K562 (cell line): ENCODE measurements around the gene FOSL1. TPM values are rescaled to one million over a fixed set of nuclear protein-coding genes. Genes with fewer than 3 reads are reported as not detected.

Experiments used
- BRF2 ChIP-seq: IDR thresholded peaks from 3 replicates; pipeline ENCODE4 v1.6.1; 2011; ENCODE audit warnings: borderline replicate concordance, mild to moderate bottlenecking; ENCODE audit not compliant: insufficient read length, insufficient read depth
- CHD7 ChIP-seq: fragments of 200-600 bp; sonication (generic); IDR thresholded peaks from one replicate; pipeline ENCODE4 v1.6.1; 2012; ENCODE audit warnings: mild to moderate bottlenecking, low read depth, low read length, inconsistent platforms
- CREB1 ChIP-seq, 2 experiments: sonication (generic) in 1 of 2; formaldehyde crosslinking in 1 of 2; IDR thresholded peaks; 2 replicates each; pipeline versions ENCODE4 v1.6.1 to v1.8.0; 2012 to 2022; ENCODE audit warnings: inconsistent platforms in 1 of 2, mild to moderate bottlenecking in 1 of 2, missing genetic modification reagents in 1 of 2, moderate library complexity in 1 of 2
- E2F1 ChIP-seq: sonication (generic); formaldehyde crosslinking; IDR thresholded peaks from 2 replicates; pipeline ENCODE4 v1.8.1; 2023; ENCODE audit warnings: mild to moderate bottlenecking, missing genetic modification reagents, moderate library complexity
- ELF2 ChIP-seq: fragments of 250-450 bp; sonication (Bioruptor Pico); IDR thresholded peaks from 2 replicates; pipeline ENCODE4 v1.5.0; 2021; ENCODE audit warnings: mild to moderate bottlenecking
- ETV5 ChIP-seq: sonication (generic); formaldehyde crosslinking; IDR thresholded peaks from 2 replicates; pipeline ENCODE4 v1.4.0; 2020; ENCODE audit warnings: low read depth, mild to moderate bottlenecking, missing genetic modification reagents
- MEIS2 ChIP-seq: fragments of 450-650 bp; IDR thresholded peaks from 2 replicates; pipeline ENCODE4 v1.6.1; 2014; ENCODE audit warnings: mild to moderate bottlenecking; ENCODE audit not compliant: partially characterized antibody
- MXI1 ChIP-seq: IDR thresholded peaks from 2 replicates; pipeline ENCODE4 v1.6.1; 2011; ENCODE audit warnings: low read depth, mild to moderate bottlenecking, improper control_type of control experiment, low read length
- RHOXF2B ChIP-seq: fragments of 250-450 bp; sonication (Bioruptor Pico); conservative IDR thresholded peaks from 2 replicates; pipeline ENCODE4 v1.5.1; 2021
- SLC30A9 ChIP-seq: fragments of 250-450 bp; sonication (Bioruptor Pico); IDR thresholded peaks from 2 replicates; pipeline ENCODE4 v1.8.0; 2022; ENCODE audit warnings: mild to moderate bottlenecking, moderate library complexity
- TFAM ChIP-seq: fragments of 250-450 bp; sonication (Bioruptor Pico); conservative IDR thresholded peaks from 2 replicates; pipeline ENCODE4 v1.5.0; 2021; ENCODE audit warnings: mild to moderate bottlenecking, moderate library complexity
- TFAP4 ChIP-seq: sonication (generic); formaldehyde crosslinking; IDR thresholded peaks from 2 replicates; pipeline ENCODE4 v1.8.0; 2022; ENCODE audit warnings: missing genetic modification reagents, mild to moderate bottlenecking, moderate library complexity, borderline replicate concordance
- polyA plus RNA-seq, 8 experiments: library from polyadenylated mRNA; depleted of rRNA in 4 of 8; stranded (reverse) in 5 of 8; unstranded in 3 of 8; fragments of >200 nt; fragmentation: Nextera tagmentation in 2 of 8; fragmentation: Illumina TruSeq in 1 of 8; extraction: Ambion mirVana in 2 of 8; extraction: Trizol in 1 of 8; gene quantifications; 2 replicates each; pipeline versions ENCODE4 v1.2.1 to v1.2.3, GENCODE V29; 2011 to 2014; ENCODE audit warnings: inconsistent platforms in 1 of 8, missing spikeins in 1 of 8
- total RNA-seq, 7 experiments: library from RNA; depleted of rRNA in 6 of 7; stranded (reverse); fragments of >200 nt in 6 of 7; fragmentation: Illumina TruSeq in 2 of 7; extraction: Trizol in 2 of 7; gene quantifications; 2 replicates each; pipeline versions ENCODE4 v1.2.1 to v1.2.3, GENCODE V29; 2011 to 2021; ENCODE audit warnings: low replicate concordance in 1 of 7

Gene FOSL1
- total and polyA plus RNA-seq, 9 of the 15 experiments (the other 6 are each of a cell fraction or from before 2014, with no cell fraction given): 3.5 to 39.6 (median 10.0) TPM

- no peak for TF ChIP-seq CHD7
- TF ChIP-seq MXI1: no peak
- TF ChIP-seq TFAP4 (CRISPR knock-in tag): 0 out of 2 replicates have a peak, but pooled peaks have one; percentile 22
- TF ChIP-seq CREB1 (IDR thresholded peaks at IDR 0.05): peak; percentile 9; the same call in 1 of the 2 replicates
- TF ChIP-seq CREB1 (CRISPR knock-in tag; IDR thresholded peaks at IDR 0.05): no peak
- TF ChIP-seq MEIS2: no peak
- no peak for TF ChIP-seq SLC30A9
- no peak for TF ChIP-seq RHOXF2B (CRISPR knock-in tag)
- TF ChIP-seq TFAM (CRISPR knock-in tag): no peak
- no peak for TF ChIP-seq ELF2
- no peak for TF ChIP-seq BRF2
- TF ChIP-seq ETV5: no peak
- TF ChIP-seq E2F1 (CRISPR knock-in tag): no peak
Observed at GRCh38 chr11:65892661-65893317, 7.4 kb downstream of the FOSL1 start (continued).
